Measurements from ENCODE around the gene VAPA. TPM values are rescaled to one million over a fixed set of nuclear protein-coding genes. Genes with fewer than 3 reads are reported as not detected.
A peak's percentile ranks its signal among the peaks of the same experiment; 100 is the strongest.

VAPA gene
- total and polyA plus RNA-seq, 2 of the 4 experiments (the other 2 are of a cell fraction): 199 to 206 TPM

- POLR2A ChIA-PET (ENCODE audit: unreplicated experiment): no interaction called here
- peaks cover 1% of the 10 kb centered on the region; the same call in 1 of the 2 replicates for H3K4me1 ChIP-seq (ENCODE audit: control insufficient read depth, insufficient read depth, low read length)
- no TSS peak for BruUV-seq (replicated peaks)
- no peaks in the 10 kb centered on the region for H3K36me3 ChIP-seq (ENCODE audit: control insufficient read depth, insufficient read depth, low read length)
- no peaks in the 10 kb centered on the region for H3K27me3 ChIP-seq (ENCODE audit: control insufficient read depth, insufficient read depth, low read length)
- no peak within 1 kb of the TSS for H2BK15ac ChIP-seq (ENCODE audit: low read depth, low read length)
- no peak within 1 kb of the TSS for H3K4me2 ChIP-seq (ENCODE audit: low read depth, low read length)
- H3K23ac ChIP-seq (ENCODE audit: low read depth, low read length): no peak within 1 kb of the TSS
- H4K20me1 ChIP-seq (ENCODE audit: insufficient read depth, low read length): no peaks in the 10 kb centered on the region
- no peak within 1 kb of the TSS for H2AK9ac ChIP-seq (replicated peaks; ENCODE audit: low read depth, low read length, poor library complexity)
- H4K8ac ChIP-seq (ENCODE audit: low read depth in 2 of 2, low read length in 2 of 2): no peak within 1 kb of the TSS
- ATAC-seq (ENCODE audit: low read depth) (no peak), DNase-seq (peak; percentile 37)
- no peak within 1 kb of the TSS for H3K18ac ChIP-seq (ENCODE audit: low read depth, low read length)
- H2AFZ ChIP-seq (replicated peaks; ENCODE audit: low read length, poor library complexity): no peak within 1 kb of the TSS
- H4K5ac ChIP-seq (ENCODE audit: low read depth, low read length): no peak within 1 kb of the TSS
- H3K14ac ChIP-seq (replicated peaks; ENCODE audit: low read depth, low read length): no peak within 1 kb of the TSS
- H3K4me3 ChIP-seq (ENCODE audit: insufficient read depth, low read depth, low read length): no peak within 1 kb of the TSS
- H3K56ac ChIP-seq (ENCODE audit: extremely low read depth, insufficient read depth, low read length): no peak within 1 kb of the TSS
- no peak for TF ChIP-seq MAZ (IDR thresholded peaks at IDR 0.05; ENCODE audit: borderline replicate concordance, low read depth, low read length)
- no peak for TF ChIP-seq MAFK (IDR thresholded peaks at IDR 0.05; ENCODE audit: low read depth, low read length)
- no peak for TF ChIP-seq SMC3 (IDR thresholded peaks at IDR 0.05; ENCODE audit: low read depth, low read length)
- H3K4ac ChIP-seq (ENCODE audit: low read depth, low read length): no peak within 1 kb of the TSS
- H4K91ac ChIP-seq (ENCODE audit: insufficient read depth, low read depth, low read length): no peak within 1 kb of the TSS
- H3K79me1 ChIP-seq (ENCODE audit: low read depth in 1 of 2, low read length in 2 of 2): no peaks in the 10 kb centered on the region
- H3K9ac ChIP-seq (ENCODE audit: low read depth, low read length): no peak within 1 kb of the TSS
- 85% methylated on average over 3 of the region's 8 CpGs; no CpG with 5 or more reads in 1 of the 2 experiments for WGBS, 2 experiments (ENCODE audit: extremely low coverage in 2 of 2, insufficient read length in 1 of 2)
- no peaks in the 10 kb centered on the region for H3K9me3 ChIP-seq (ENCODE audit: control insufficient read depth, insufficient read depth, low read length)
- H3K27ac ChIP-seq (ENCODE audit: insufficient read depth, low read length): no peak within 1 kb of the TSS
- H3K9me1 ChIP-seq (ENCODE audit: insufficient read depth, low read length): no peaks in the 10 kb centered on the region
- no peak within 1 kb of the TSS for H2AK5ac ChIP-seq (ENCODE audit: low read depth, low read length)
- intact Hi-C loops (cut with micrococcal nuclease): no loop called here
- CTCF ChIA-PET: no interaction called here
- in situ Hi-C loops (cut with MboI; ENCODE audit: low sequenced_read_pairs): no loop called here
- H2BK20ac ChIP-seq (ENCODE audit: low read depth, low read length): no peak within 1 kb of the TSS
- dilution Hi-C loops (cut with HindIII; ENCODE audit: low sequenced_read_pairs, unreplicated experiment): no loop called here
- H2BK5ac ChIP-seq (ENCODE audit: low read depth, low read length, poor library complexity, severe bottlenecking): no peak within 1 kb of the TSS
- no peak within 1 kb of the TSS for H2BK120ac ChIP-seq (ENCODE audit: low read depth, low read length)
Measured at GRCh38 chr18:9885170-9886004, 28.4 kb upstream of the VAPA start, which contains the start of gene TXNDC2. Gene TXNDC2 (plus strand): TSS chr18:9885973. CDS start chr18:9886681, 708 bp downstream.

Measured in IMR-90 (cell line).